H1 (cell line): Measurements from ENCODE around the gene NRP2. TPM values are rescaled to one million over a fixed set of nuclear protein-coding genes. Genes with fewer than 3 reads are reported as not detected.

Experiments
- CTCF ChIA-PET: fragments of 300-600 bp; sonication (Branson Sonifier 250); formaldehyde crosslinking; loops from one replicate; lab custom pipeline; 2021; ENCODE audit not compliant: partially characterized antibody; lab: Charles Lee
- POLR2A ChIA-PET: fragments of 300-600 bp; sonication (Branson Sonifier 250); formaldehyde crosslinking; loops from one replicate; lab custom pipeline; 2021; ENCODE audit warnings: inconsistent platforms; ENCODE audit not compliant: partially characterized antibody; lab: Charles Lee
- DNase-seq, 2 experiments: peaks; one replicate each; pipeline versions ENCODE4 v3.0.0 to v3.0.0-alpha.2; 2010 to 2022; ENCODE audit warnings: low spot score in 2 of 2, low read depth in 1 of 2, mixed read lengths in 1 of 2
- FAIRE-seq: peaks from 2 replicates; lab custom pipeline; 2011; peaks lifted over from hg19 to GRCh38; lab: Jason Lieb, UNC
- H2AFZ ChIP-seq: 2 replicates; pipeline ENCODE4 v1.8.1; 2012; ENCODE audit warnings: low read length, inconsistent platforms
- H2AK5ac ChIP-seq: 2 replicates; pipeline ENCODE4 v1.6.1; 2013; ENCODE audit warnings: low read depth, low read length
- H2BK120ac ChIP-seq: replicated peaks from 2 replicates; pipeline ENCODE3; 2013; ENCODE audit warnings: low read depth, low read length, inconsistent platforms
- H2BK12ac ChIP-seq: 2 replicates; pipeline ENCODE4 v1.6.1; 2013; ENCODE audit warnings: low read depth, low read length
- H2BK15ac ChIP-seq: 2 replicates; pipeline ENCODE4 v1.6.1; 2013; ENCODE audit warnings: low read length
- H2BK20ac ChIP-seq: 2 replicates; pipeline ENCODE4 v1.6.1; 2013; ENCODE audit warnings: low read length
- H2BK5ac ChIP-seq: 2 replicates; pipeline ENCODE4 v1.6.1; 2013; ENCODE audit warnings: low read depth, low read length
- H3K14ac ChIP-seq: 2 replicates; pipeline ENCODE4 v1.6.1; 2013; ENCODE audit warnings: inconsistent platforms; ENCODE audit not compliant: insufficient read length
- H3K18ac ChIP-seq: 2 replicates; pipeline ENCODE4 v1.6.1; 2013; ENCODE audit warnings: low read length; ENCODE audit errors: extremely low read depth
- H3K23ac ChIP-seq: 2 replicates; pipeline ENCODE4 v1.6.1; 2013; ENCODE audit warnings: inconsistent platforms; ENCODE audit not compliant: insufficient read length
- H3K23me2 ChIP-seq: 2 replicates; pipeline ENCODE4 v1.6.1; 2013; ENCODE audit warnings: low read depth, low read length
- H3K27ac ChIP-seq: 2 replicates; pipeline ENCODE4 v1.6.1; 2011; ENCODE audit warnings: low read depth, low read length, inconsistent platforms
- H3K27me3 ChIP-seq, 4 experiments: replicated peaks in 1 of 4; 1 replicate in 1 of 4; 2 replicates in 3 of 4; pipeline versions ENCODE4 v1.6.1 to v1.8.1; 2011 to 2013; ENCODE audit warnings: low read length in 3 of 4, mild to moderate bottlenecking in 3 of 4, inconsistent platforms in 2 of 4, mixed read lengths in 2 of 4, moderate library complexity in 1 of 4; ENCODE audit not compliant: control insufficient read depth in 3 of 4, insufficient read depth in 3 of 4; ENCODE audit errors: extremely low read depth in 1 of 4
- H3K36me3 ChIP-seq, 4 experiments: 2 replicates each; pipeline versions ENCODE4 v1.6.1 to v1.8.1; 2011 to 2013; ENCODE audit warnings: mild to moderate bottlenecking in 4 of 4, low read length in 3 of 4, moderate library complexity in 2 of 4, control low read depth in 1 of 4, inconsistent platforms in 1 of 4; ENCODE audit not compliant: insufficient read depth in 4 of 4, control insufficient read depth in 2 of 4
- H3K4ac ChIP-seq: replicated peaks from 2 replicates; pipeline ENCODE3; 2013; ENCODE audit warnings: low read length, low read depth, mixed read lengths, inconsistent platforms; ENCODE audit not compliant: insufficient read length
- H3K4me1 ChIP-seq, 4 experiments: replicated peaks in 1 of 4; 1 replicate in 1 of 4; 2 replicates in 3 of 4; pipeline versions ENCODE4 v1.6.1 to v1.8.1; 2011 to 2013; ENCODE audit warnings: low read length in 3 of 4, inconsistent platforms in 2 of 4, mixed read lengths in 1 of 4; ENCODE audit not compliant: insufficient read depth in 4 of 4, control insufficient read depth in 3 of 4
- H3K4me2 ChIP-seq, 2 experiments: 2 replicates each; pipeline versions ENCODE4 v1.6.1 to v1.8.1; 2011 to 2013; ENCODE audit warnings: low read depth in 2 of 2, low read length in 2 of 2, control low read depth in 1 of 2, inconsistent platforms in 1 of 2, mild to moderate bottlenecking in 1 of 2; ENCODE audit not compliant: insufficient read depth in 1 of 2
- H3K4me3 ChIP-seq, 4 experiments: fragments of 200-600, 300-600 bp in 1 of 4; sonication (generic), shearing (Covaris generic), sonication (Bioruptor Twin) in 1 of 4; 2 replicates each; pipeline versions ENCODE4 v1.5.1 to v1.8.1; 2011 to 2016; ENCODE audit warnings: low read length in 4 of 4, low read depth in 3 of 4, control low read depth in 2 of 4, inconsistent platforms in 2 of 4, mild to moderate bottlenecking in 2 of 4, mixed read lengths in 1 of 4, moderate library complexity in 1 of 4; ENCODE audit not compliant: insufficient read depth in 2 of 4; ENCODE audit errors: extremely low read depth in 1 of 4
- H3K56ac ChIP-seq: replicated peaks from 2 replicates; pipeline ENCODE3; 2013; ENCODE audit warnings: low read depth, mild to moderate bottlenecking, mixed read lengths, low read length, inconsistent platforms; ENCODE audit not compliant: insufficient read length
- H3K79me1 ChIP-seq: 2 replicates; pipeline ENCODE4 v1.6.1; 2013; ENCODE audit warnings: low read depth, low read length, control low read depth
- H3K79me2 ChIP-seq, 2 experiments: 2 replicates each; pipeline versions ENCODE4 v1.6.1 to v1.8.1; 2012 to 2013; ENCODE audit warnings: low read length in 2 of 2, mild to moderate bottlenecking in 2 of 2, inconsistent platforms in 1 of 2; ENCODE audit not compliant: insufficient read depth in 2 of 2, control insufficient read depth in 1 of 2
- H3K9ac ChIP-seq, 4 experiments: replicated peaks in 1 of 4; 1 replicate in 1 of 4; 2 replicates in 3 of 4; pipeline versions ENCODE4 v1.6.1 to v1.8.1; 2011 to 2013; ENCODE audit warnings: low read depth in 3 of 4, low read length in 3 of 4, control low read depth in 2 of 4, mild to moderate bottlenecking in 2 of 4, moderate library complexity in 2 of 4, inconsistent platforms in 1 of 4; ENCODE audit errors: extremely low read depth in 1 of 4
- H3K9me3 ChIP-seq, 2 experiments: 2 replicates each; pipeline versions ENCODE4 v1.6.1 to v1.8.1; 2012 to 2013; ENCODE audit warnings: mild to moderate bottlenecking in 2 of 2, moderate library complexity in 2 of 2, control low read depth in 1 of 2, inconsistent platforms in 1 of 2, low read depth in 1 of 2, low read length in 1 of 2, mixed read lengths in 1 of 2; ENCODE audit not compliant: insufficient read depth in 2 of 2
- H4K20me1 ChIP-seq, 2 experiments: replicated peaks in 1 of 2; 2 replicates each; pipeline versions ENCODE3 to v1.8.1; 2011 to 2013; ENCODE audit warnings: inconsistent platforms in 2 of 2, low read length in 2 of 2, mild to moderate bottlenecking in 1 of 2; ENCODE audit not compliant: insufficient read depth in 2 of 2, control insufficient read depth in 1 of 2
- H4K5ac ChIP-seq: 2 replicates; pipeline ENCODE4 v1.6.1; 2013; ENCODE audit warnings: low read length, low read depth, mixed read lengths, inconsistent platforms; ENCODE audit not compliant: insufficient read length
- H4K8ac ChIP-seq: 2 replicates; pipeline ENCODE4 v1.8.0; 2013; ENCODE audit warnings: mild to moderate bottlenecking, moderate library complexity, low read length, inconsistent platforms; ENCODE audit not compliant: insufficient read depth; ENCODE audit errors: extremely low read depth
- H4K91ac ChIP-seq: replicated peaks from 2 replicates; pipeline ENCODE3; 2013; ENCODE audit warnings: low read length, mixed read lengths, inconsistent platforms; ENCODE audit not compliant: insufficient read length
- BRCA1 ChIP-seq: IDR thresholded peaks from 2 replicates; pipeline ENCODE4 v1.6.1; 2012; ENCODE audit warnings: low read depth, low read length, improper control_type of control experiment
- CEBPB ChIP-seq: IDR thresholded peaks from 2 replicates; pipeline ENCODE4 v1.6.1; 2012; ENCODE audit warnings: low read depth, low read length
- FOSL1 ChIP-seq: IDR thresholded peaks from 2 replicates; pipeline ENCODE4 v1.6.1; 2011; ENCODE audit warnings: mild to moderate bottlenecking, low read depth, low read length, moderate library complexity; ENCODE audit not compliant: insufficient read depth
- HDAC2 ChIP-seq, 2 experiments: fragments of 300-600 bp in 1 of 2; sonication (generic) in 1 of 2; IDR thresholded peaks; 2 replicates each; pipeline ENCODE4 v1.6.1; 2011 to 2012; ENCODE audit warnings: low read depth in 2 of 2, low read length in 2 of 2, mild to moderate bottlenecking in 2 of 2, moderate library complexity in 2 of 2, borderline replicate concordance in 1 of 2, inconsistent platforms in 1 of 2
- JUND ChIP-seq: IDR thresholded peaks from 2 replicates; pipeline ENCODE4 v1.6.1; 2011; ENCODE audit warnings: mild to moderate bottlenecking, improper control_type of control experiment, low read length
- MAFK ChIP-seq: IDR thresholded peaks from 2 replicates; pipeline ENCODE4 v1.6.1; 2012; ENCODE audit warnings: low read depth, mild to moderate bottlenecking, improper control_type of control experiment, low read length
- SIRT6 ChIP-seq: IDR thresholded peaks from one replicate; pipeline ENCODE4 v1.7.1; 2012; ENCODE audit warnings: low read length, inconsistent platforms
- SP1 ChIP-seq: IDR thresholded peaks from 2 replicates; pipeline ENCODE4 v1.6.1; 2011; ENCODE audit warnings: low read depth, low read length
- TAF1 ChIP-seq: IDR thresholded peaks from 2 replicates; pipeline ENCODE4 v1.6.1; 2011; ENCODE audit warnings: mild to moderate bottlenecking, low read depth, low read length
- TAF7 ChIP-seq: optimal IDR thresholded peaks from 2 replicates; pipeline ENCODE3; 2011; ENCODE audit warnings: low read depth, mild to moderate bottlenecking, inconsistent platforms, low read length, moderate library complexity, borderline replicate concordance
- TBP ChIP-seq: IDR thresholded peaks from 2 replicates; pipeline ENCODE4 v1.6.1; 2011; ENCODE audit warnings: low read depth, low read length, improper control_type of control experiment
- WGBS, 2 experiments: shearing (Covaris generic) in 1 of 2; methylation state at CpG; one replicate each; pipeline versions ENCODE4 v1.1.6 to v1.1.7; 2013 to 2015; ENCODE audit warnings: low lambda C conversion rate in 2 of 2, mixed read lengths in 2 of 2, inconsistent platforms in 1 of 2, low coverage in 1 of 2, missing lambda C conversion rate in 1 of 2; ENCODE audit not compliant: insufficient replicate concordance in 2 of 2, insufficient coverage in 1 of 2, insufficient read length in 1 of 2; ENCODE audit errors: extremely low coverage in 1 of 2, missing lambda C conversion rate in 1 of 2; 5-methylcytosine and 5-hydroxymethylcytosine counted together
- polyA plus RNA-seq, 7 experiments: library from polyadenylated mRNA; depleted of rRNA in 3 of 7; stranded (reverse) in 5 of 7; unstranded in 2 of 7; fragments of >200 nt in 5 of 7; fragments of 200-250 nt in 2 of 7; gene quantifications; 1 replicate in 5 of 7; 2 replicates in 1 of 7; 4 replicates in 1 of 7; pipeline versions ENCODE4 v1.2.1 to v1.2.3, GENCODE V29; 2011 to 2013; ENCODE audit warnings: missing spikeins in 2 of 7, mixed read lengths in 2 of 7
- total RNA-seq: library from RNA; stranded (reverse); fragmentation: NEBNext Ultra II Directional; extraction: Animal tissue kit (Norgen Biotek cat#: 25700); gene quantifications from 2 replicates; pipeline ENCODE4 v1.2.1, GENCODE V29; 2021
- TF ChIP-seq, protein P1 (sequence below): IDR thresholded peaks from 2 replicates; pipeline ENCODE4 v1.6.1; 2012; ENCODE audit warnings: inconsistent platforms
- TF ChIP-seq, protein P2 (sequence below): IDR thresholded peaks from 2 replicates; pipeline ENCODE4 v1.6.1; 2012; ENCODE audit warnings: inconsistent platforms

The NRP2 gene
- total and polyA plus RNA-seq, 2 of the 8 experiments (the other 6 are each of a cell fraction or from before 2014, with no cell fraction given), result 32.0 to 37.8 TPM

GRCh38 chr2:205741256-205741978, 59.1 kb downstream of the NRP2 start:
- no peak overlapping the region for H4K5ac ChIP-seq
- H2BK5ac ChIP-seq, result no peak overlapping the region
- H2BK15ac ChIP-seq, result no peak overlapping the region
- POLR2A ChIA-PET, result no interaction called here
- no peak overlapping the region for H2BK12ac ChIP-seq
- H3K4me2 ChIP-seq, result no peak overlapping the region
- no peaks in the 10 kb centered on the region for H3K79me1 ChIP-seq
- H3K18ac ChIP-seq, result no peak overlapping the region
- no peak overlapping the region for H2BK20ac ChIP-seq
- no peaks in the 10 kb centered on the region for H3K79me2 ChIP-seq
- CTCF ChIA-PET, result interaction anchor here (0.8 to 1.7 kb wide), 9 partner anchors 9 to 1813 kb away, joined by 3 to 5 read pairs (median 3); no protein-coding TSS in a partner anchor
- H3K23ac ChIP-seq, result no peak overlapping the region
- H3K56ac ChIP-seq, result no peak overlapping the region
- no peak overlapping the region for H2BK120ac ChIP-seq
- H3K4ac ChIP-seq, result no peak overlapping the region
- no peak overlapping the region for H4K91ac ChIP-seq
- DNase-seq (no peak), FAIRE-seq (no peak)
- H2AK5ac ChIP-seq, result no peak overlapping the region
- H3K23me2 ChIP-seq, result no peaks in the 10 kb centered on the region
- peaks cover 3 to 50% (median 30%) of the 10 kb centered on the region in 4 experiments; a peak in 7 of 8 replicates for H3K36me3 ChIP-seq
- WGBS, 2 experiments, result 79% methylated on average over 4 of the region's 4 CpGs; no CpG with 5 or more reads in 1 of the 2 experiments
- H4K20me1 ChIP-seq, result no peaks in the 10 kb centered on the region
- no peaks in the 10 kb centered on the region for H3K27me3 ChIP-seq
- H3K9me3 ChIP-seq, result no peaks in the 10 kb centered on the region
- no peak overlapping the region for H3K14ac ChIP-seq
- H4K8ac ChIP-seq, result no peak overlapping the region
- H3K9ac ChIP-seq, result no peak overlapping the region
- no peak overlapping the region for H3K27ac ChIP-seq
- no peak overlapping the region for H3K4me3 ChIP-seq
- no peak overlapping the region for H2AFZ ChIP-seq
- H3K4me1 ChIP-seq, result peaks cover 0 to 10% (median 3%) of the 10 kb centered on the region in 4 experiments; a peak in 4 of 7 replicates
- TF ChIP-seq SIRT6, result no peak
- TF ChIP-seq TAF1, result no peak
- no peak for TF ChIP-seq CEBPB
- TF ChIP-seq, protein P1, sequence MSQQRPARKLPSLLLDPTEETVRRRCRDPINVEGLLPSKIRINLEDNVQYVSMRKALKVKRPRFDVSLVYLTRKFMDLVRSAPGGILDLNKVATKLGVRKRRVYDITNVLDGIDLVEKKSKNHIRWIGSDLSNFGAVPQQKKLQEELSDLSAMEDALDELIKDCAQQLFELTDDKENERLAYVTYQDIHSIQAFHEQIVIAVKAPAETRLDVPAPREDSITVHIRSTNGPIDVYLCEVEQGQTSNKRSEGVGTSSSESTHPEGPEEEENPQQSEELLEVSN, result no peak
- no peak for TF ChIP-seq MAFK
- TF ChIP-seq HDAC2 (IDR thresholded peaks at IDR 0.05; ENCODE audit: borderline replicate concordance in 1 of 2, low read depth in 2 of 2, low read length in 2 of 2), result no peak
- no peak for TF ChIP-seq JUND
- TF ChIP-seq BRCA1, result no peak
- TF ChIP-seq, protein P2, sequence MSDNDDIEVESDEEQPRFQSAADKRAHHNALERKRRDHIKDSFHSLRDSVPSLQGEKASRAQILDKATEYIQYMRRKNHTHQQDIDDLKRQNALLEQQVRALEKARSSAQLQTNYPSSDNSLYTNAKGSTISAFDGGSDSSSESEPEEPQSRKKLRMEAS, result no peak
- TF ChIP-seq SP1, result no peak
- no peak for TF ChIP-seq FOSL1
- no peak for TF ChIP-seq TBP
- TF ChIP-seq TAF7, result no peak
